ENCODE data around the gene RGS6.

The RGS6 gene

DNA sequence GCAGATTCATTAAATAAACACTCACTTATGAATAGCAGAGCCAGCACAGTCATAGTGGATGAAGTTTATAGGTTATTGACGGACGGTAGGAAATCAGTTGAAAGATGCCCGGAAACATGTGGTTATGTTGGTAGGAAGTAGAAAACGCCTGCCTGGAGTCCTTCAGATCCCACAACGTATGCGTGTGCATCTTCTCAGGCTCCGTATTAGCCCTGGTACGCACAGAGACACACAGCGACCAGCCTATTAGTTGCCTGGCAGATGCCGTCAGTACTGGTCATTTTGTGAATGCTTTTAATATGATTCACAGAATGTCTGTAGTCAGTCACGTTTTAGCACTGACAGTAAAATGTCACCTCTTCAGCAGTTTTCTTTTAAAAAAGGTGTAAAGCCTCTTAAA is 196.4 kb downstream of the RGS6 start:
- peak overlapping the region; percentile 59; the same call in 1 of the 2 replicates for H3K27ac ChIP-seq
- TF ChIP-seq ZFX (IDR thresholded peaks at IDR 0.05), result no peak
- TF ChIP-seq, protein P1, sequence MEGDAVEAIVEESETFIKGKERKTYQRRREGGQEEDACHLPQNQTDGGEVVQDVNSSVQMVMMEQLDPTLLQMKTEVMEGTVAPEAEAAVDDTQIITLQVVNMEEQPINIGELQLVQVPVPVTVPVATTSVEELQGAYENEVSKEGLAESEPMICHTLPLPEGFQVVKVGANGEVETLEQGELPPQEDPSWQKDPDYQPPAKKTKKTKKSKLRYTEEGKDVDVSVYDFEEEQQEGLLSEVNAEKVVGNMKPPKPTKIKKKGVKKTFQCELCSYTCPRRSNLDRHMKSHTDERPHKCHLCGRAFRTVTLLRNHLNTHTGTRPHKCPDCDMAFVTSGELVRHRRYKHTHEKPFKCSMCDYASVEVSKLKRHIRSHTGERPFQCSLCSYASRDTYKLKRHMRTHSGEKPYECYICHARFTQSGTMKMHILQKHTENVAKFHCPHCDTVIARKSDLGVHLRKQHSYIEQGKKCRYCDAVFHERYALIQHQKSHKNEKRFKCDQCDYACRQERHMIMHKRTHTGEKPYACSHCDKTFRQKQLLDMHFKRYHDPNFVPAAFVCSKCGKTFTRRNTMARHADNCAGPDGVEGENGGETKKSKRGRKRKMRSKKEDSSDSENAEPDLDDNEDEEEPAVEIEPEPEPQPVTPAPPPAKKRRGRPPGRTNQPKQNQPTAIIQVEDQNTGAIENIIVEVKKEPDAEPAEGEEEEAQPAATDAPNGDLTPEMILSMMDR (conservative IDR thresholded peaks at IDR 0.05), result no peak

DNA sequence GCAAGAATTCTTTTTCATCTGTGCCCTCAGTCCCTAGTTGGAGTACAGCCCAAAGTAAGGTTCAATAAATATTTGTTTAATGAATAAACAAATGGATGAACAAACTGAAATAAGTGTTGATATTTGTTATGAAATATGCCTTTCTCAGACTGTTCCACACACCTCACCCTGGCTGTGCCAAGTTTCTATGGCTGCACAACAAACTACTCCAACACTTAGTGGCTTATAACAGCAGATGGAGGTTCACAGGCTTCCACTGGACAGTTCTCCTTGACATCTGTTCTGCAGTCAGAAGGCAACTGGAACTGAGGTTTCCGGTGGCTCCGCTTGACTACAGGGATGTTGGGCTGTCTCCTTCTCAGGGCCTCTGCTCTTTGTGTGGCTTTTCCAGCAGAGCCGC is 197.1 kb downstream of the RGS6 start:
- H3K27ac ChIP-seq, result peak overlapping the region; percentile 69
- no peak for TF ChIP-seq ZFX (IDR thresholded peaks at IDR 0.05)
- TF ChIP-seq, protein P1 (conservative IDR thresholded peaks at IDR 0.05), result no peak

DNA sequence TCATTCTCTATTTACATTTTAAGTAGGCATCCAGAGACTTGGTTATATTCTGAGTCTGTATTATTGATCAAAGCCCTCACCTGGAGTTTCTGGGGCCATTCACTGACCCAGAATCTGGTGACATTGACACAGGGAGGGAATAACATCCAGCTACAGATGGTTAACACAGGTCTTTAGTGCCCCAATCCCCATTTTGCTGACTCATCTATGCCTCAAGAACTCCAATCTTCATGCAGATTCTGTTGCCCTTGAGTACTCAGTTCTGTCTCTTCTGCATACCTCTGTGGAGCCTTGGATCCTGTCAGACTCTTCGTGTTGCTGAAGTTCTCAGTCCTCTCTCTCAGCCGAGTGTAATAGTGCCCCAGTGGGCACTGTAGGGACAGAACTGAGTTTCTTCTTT is 208.9 kb downstream of the RGS6 start:
- TF ChIP-seq, protein P1 (conservative IDR thresholded peaks at IDR 0.05), result no peak
- no peak for TF ChIP-seq ZFX (IDR thresholded peaks at IDR 0.05)
- no peak overlapping the region for H3K27ac ChIP-seq

DNA sequence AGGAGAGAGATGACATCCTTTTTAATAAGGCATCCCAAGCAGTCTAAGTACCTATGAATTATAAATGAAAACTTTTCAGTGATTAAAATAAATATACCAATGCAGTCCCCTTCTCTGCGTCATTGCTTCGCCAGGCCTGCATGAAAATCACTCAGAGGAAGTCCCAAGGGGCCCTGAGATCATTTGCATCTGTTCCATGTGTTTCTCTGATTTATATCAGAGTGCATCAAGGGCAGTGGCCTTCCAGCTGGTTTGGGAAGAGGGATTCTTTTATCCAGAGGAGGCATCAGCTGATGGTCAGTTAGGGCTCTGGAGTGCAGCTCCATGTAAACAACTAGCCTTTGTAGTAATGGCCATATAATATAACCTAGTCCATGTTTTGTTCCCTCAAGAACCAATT is 210.1 kb downstream of the RGS6 start:
- TF ChIP-seq, protein P1 (conservative IDR thresholded peaks at IDR 0.05), result no peak
- TF ChIP-seq ZFX (IDR thresholded peaks at IDR 0.05), result no peak
- H3K27ac ChIP-seq, result no peak overlapping the region

DNA sequence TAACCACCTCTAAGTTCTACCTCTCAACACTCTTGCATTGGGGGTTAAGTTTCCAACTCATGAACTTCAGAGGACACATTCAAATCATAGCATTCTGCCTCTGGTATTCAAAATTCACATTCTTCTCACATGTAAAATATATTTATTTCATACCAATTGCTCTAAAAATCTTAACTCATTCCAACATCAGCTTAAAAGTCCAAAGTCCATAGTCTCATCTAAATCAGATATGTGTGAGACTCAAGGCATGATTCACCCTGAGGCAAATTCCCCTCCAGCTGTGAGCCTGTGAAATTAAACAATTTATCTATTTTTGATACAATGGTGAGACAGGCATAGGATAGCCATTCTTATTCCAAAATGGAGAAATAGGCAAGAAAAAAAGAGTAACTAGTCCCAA is 214.0 kb downstream of the RGS6 start:
- H3K27ac ChIP-seq, result no peak overlapping the region
- no peak for TF ChIP-seq ZFX (IDR thresholded peaks at IDR 0.05)

DNA sequence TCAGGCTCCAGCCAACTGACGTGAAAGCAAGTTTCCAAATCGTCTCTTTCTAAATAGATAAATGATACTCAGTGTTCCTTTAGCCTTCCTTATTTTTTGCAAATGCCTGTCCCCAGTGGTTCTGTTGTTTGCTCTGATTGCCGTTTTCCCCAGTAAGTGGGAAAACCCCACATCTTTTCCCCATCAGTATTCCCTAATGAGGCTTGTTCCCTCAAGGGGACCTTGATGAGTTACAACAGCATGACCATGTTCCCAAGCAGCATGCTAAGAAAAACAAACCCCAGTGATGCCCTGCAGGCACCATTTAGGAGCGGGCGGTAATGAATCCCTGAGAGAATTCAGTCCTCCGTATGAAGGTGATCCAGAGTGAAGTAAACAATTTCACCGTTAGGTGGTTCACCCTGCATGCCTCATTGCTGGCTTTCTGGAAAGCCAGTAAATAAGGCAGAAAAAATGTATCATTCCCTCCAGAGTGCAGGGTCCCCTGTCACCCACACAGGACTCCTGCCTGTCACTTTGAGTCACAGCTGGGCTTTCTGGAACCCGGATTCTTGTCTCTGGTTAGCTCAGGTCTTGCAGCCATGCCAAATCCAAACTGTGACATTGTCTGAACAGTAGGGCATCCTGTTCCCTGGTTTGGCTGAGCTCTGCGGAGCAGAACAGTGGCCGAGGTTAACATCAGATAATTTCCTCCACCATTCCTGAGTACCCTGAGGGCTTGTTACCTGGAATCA is 222.6 kb downstream of the RGS6 start:
- TF ChIP-seq, protein P1 (conservative IDR thresholded peaks at IDR 0.05), result 0 out of 2 replicates have a peak, but pooled peaks have one; percentile 6
- no peak for TF ChIP-seq ZFX (IDR thresholded peaks at IDR 0.05)
- no peak overlapping the region for H3K27ac ChIP-seq

DNA sequence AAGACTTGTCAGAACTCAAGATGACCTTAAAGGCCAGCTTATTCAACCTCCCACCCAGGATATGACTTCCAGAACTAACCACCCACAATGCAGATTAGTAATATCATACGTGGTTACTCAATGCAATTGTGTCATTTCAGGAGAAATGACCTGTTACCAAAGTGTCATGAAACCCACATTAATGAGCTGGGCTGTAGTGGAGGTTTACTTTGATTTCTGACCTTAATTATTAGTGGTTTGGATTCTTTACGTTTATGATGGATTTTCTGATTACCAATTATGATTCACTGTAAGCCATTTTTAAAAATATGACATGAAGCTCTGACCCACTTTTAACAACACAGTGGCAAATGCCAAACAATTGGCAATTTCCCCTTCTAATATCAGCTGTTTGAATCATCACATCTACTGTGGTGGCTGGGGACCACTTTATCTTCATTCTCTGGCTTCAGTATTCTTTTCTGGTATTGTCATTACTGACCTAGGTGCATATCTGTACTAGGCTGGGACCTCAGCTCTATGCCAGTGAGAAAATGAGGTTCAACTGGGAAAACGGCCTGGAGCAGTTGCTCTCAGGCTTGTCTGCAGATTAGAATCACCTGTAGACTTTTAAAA is 223.3 kb downstream of the RGS6 start:
- no peak overlapping the region for H3K27ac ChIP-seq
- TF ChIP-seq, protein P1 (conservative IDR thresholded peaks at IDR 0.05), result no peak
- no peak for TF ChIP-seq ZFX (IDR thresholded peaks at IDR 0.05)
